ENCODE results near the gene MCM8.
A peak's percentile ranks its signal among the peaks of the same experiment; 100 is the strongest.
"Not testable (repeated sequence)": the region's sequence is repeated elsewhere in the genome, so short reads cannot be mapped to it uniquely, and the experiment has no call there.

The MCM8 gene

DNA sequence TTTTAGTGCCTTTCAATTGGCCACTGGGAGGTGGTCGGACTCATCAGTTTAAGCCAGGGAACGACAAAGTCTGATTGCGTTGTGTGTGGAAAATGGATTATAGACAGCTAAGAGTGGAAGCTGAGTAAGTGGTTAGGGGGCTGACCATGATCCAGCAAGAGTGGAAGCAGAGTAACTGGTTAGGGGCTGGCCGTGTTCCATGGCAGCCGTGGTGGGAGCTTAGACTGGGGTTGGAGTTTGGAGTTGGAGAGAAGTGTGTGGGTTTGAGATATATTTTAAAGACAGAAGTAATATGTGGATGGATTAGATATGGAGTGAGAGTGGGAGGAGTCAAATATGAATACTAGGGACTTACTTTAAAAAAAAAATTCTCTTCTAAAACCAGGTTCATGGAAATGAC is 61.7 kb downstream of the MCM8 start:
- Mint-ChIP-seq H3K36me3 (peaks cover 32% of the 10 kb centered on the region), H3K27me3 (no peaks in the 10 kb centered on the region), H3K27ac (no peak overlapping the region), H3K9me3 (no peaks in the 10 kb centered on the region), H3K4me1 (peaks cover 65% of the 10 kb centered on the region), H3K4me3 (no peak overlapping the region)

DNA sequence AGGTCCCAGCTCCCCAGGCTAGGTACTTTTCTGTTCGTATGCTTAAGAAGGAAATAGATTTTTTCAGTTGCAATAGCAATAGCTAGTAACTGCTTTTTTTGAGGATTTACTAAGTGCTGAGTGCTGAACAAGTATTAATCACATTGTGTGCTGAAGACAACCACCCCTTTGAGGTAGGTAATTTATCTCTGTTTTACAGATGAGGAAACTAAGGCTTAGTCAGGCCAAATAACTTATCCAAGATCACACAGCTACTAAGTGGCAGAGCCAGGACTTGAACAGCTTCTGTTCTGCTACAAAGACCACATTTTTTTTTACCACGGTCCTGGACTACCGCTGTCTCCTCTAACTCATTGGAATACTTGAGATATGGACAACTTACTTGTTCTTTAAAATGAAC is 63.6 kb downstream of the MCM8 start:
- no peak overlapping the region for H3K4me3 Mint-ChIP-seq
- peak overlapping the region; percentile 47 for H3K27ac Mint-ChIP-seq
- peaks cover 61% of the 10 kb centered on the region for H3K4me1 Mint-ChIP-seq
- no peaks in the 10 kb centered on the region for H3K27me3 Mint-ChIP-seq
- no peaks in the 10 kb centered on the region for H3K9me3 Mint-ChIP-seq
- peaks cover 35% of the 10 kb centered on the region for H3K36me3 Mint-ChIP-seq

DNA sequence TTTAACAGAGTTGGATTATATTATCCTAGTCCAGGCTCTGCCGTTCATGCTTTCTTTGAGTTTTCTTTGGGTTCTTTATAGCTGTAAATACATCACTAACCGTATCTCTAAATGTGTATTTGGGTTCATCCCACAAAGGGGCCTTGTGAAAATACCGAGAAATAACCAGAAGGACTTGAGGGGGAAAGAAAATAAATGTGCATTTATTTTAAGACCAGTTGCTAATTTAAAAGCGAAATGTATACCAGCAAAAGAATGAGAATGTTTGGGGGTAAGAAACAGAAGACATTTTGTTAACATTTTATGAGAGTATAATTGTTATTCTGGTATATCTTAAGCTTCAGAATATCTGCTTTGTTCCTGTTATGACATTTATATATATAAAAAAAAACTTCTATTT is 64.5 kb downstream of the MCM8 start:
- Mint-ChIP-seq H3K27me3 (no peaks in the 10 kb centered on the region), H3K27ac (no peak overlapping the region), H3K36me3 (peaks cover 38% of the 10 kb centered on the region), H3K4me3 (no peak overlapping the region), H3K9me3 (no peaks in the 10 kb centered on the region), H3K4me1 (peaks cover 61% of the 10 kb centered on the region)

DNA sequence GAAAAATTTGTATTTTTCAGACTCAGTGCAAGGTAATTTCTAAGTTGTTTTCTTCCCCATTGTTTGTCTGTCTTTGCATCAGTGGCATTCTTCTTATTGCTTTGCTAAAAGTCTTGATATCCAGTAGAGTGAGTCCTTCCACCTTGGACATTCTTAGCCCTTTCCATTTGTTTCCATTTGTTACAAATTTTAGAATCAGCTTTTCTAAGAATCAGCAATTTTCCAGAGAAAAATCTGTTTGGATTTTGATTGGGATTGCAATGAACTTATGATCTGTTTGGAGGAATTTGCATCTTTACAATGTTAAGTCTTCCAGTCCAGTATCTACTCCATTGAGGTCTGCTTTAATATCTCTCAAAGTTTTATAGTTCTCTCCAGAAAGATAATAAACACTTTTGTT is 67.0 kb downstream of the MCM8 start:
- Mint-ChIP-seq H3K4me3 (no peak overlapping the region), H3K27ac (no peak overlapping the region), H3K27me3 (no peaks in the 10 kb centered on the region), H3K4me1 (peaks cover 61% of the 10 kb centered on the region), H3K9me3 (no peaks in the 10 kb centered on the region), H3K36me3 (peaks cover 29% of the 10 kb centered on the region)

DNA sequence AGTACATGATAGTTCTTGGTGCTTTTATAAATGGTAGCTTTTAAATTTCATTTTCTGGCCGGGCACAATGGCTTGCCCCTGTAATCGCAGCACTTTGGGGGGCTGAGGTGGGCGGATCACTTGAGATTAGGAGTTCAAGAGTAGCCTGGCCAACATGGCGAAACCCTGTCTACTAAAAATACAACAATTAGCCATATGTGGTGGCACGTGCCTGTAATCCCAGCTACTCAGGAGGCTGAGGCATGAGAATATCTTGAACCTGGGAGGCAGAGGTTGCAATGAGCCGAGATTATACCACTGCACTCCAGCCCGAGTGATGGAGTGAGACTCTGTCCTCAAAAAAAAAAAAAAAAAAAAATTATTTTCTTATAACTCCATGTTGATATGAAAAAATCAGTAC is 67.4 kb downstream of the MCM8 start:
- H3K27me3 Mint-ChIP-seq: no peaks in the 10 kb centered on the region
- H3K36me3 Mint-ChIP-seq: peaks cover 31% of the 10 kb centered on the region
- H3K9me3 Mint-ChIP-seq: no peaks in the 10 kb centered on the region
- no peak overlapping the region for H3K4me3 Mint-ChIP-seq
- H3K4me1 Mint-ChIP-seq: peaks cover 60% of the 10 kb centered on the region
- H3K27ac Mint-ChIP-seq: no peak overlapping the region

DNA sequence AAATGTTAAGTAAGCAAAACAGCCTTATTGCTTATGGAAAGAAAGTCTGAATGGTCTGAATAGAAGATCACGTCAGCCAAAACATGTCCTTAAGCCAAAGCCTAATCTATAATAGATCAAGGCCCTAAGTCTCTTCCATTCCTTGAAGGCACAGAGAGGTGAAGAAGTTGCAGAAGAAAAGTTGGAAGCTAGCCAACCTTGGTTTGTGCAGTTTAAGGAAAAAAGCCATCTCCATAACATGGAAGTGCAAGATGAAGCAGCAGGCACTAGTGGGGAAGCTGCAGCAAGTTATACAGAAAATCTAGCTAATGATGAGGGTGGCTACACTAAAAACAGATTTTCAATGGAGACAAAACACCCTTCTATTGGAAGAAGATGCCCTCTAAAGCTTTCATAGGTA is 74.3 kb downstream of the MCM8 start:
- Mint-ChIP-seq H3K9me3 (no peaks in the 10 kb centered on the region), H3K4me1 (peaks cover 47% of the 10 kb centered on the region), H3K27ac (no peak overlapping the region), H3K27me3 (no peaks in the 10 kb centered on the region), H3K4me3 (no peak overlapping the region), H3K36me3 (peaks cover 36% of the 10 kb centered on the region)

DNA sequence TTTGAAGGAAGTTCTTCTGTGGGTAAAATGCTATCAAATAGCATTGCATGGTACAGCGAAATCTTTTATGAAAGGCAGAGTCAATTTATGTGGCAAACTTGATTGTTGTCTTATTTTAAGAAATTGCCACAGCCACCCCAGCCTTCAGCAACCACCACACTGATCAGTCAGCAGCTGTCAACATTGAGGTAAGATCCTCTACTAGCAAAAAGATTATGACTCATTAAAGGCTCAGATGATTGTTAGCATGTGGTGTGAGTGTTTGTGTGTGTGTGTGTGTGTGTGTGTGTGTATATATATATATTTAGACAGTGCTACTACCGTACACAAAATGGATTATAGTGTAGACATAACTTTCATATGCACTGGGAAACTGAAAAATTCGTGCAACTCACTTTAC is 75.6 kb downstream of the MCM8 start:
- no peak overlapping the region for H3K27ac Mint-ChIP-seq
- H3K4me1 Mint-ChIP-seq: peaks cover 53% of the 10 kb centered on the region
- H3K27me3 Mint-ChIP-seq: no peaks in the 10 kb centered on the region
- peaks cover 35% of the 10 kb centered on the region for H3K36me3 Mint-ChIP-seq
- no peaks in the 10 kb centered on the region for H3K9me3 Mint-ChIP-seq
- no peak overlapping the region for H3K4me3 Mint-ChIP-seq

DNA sequence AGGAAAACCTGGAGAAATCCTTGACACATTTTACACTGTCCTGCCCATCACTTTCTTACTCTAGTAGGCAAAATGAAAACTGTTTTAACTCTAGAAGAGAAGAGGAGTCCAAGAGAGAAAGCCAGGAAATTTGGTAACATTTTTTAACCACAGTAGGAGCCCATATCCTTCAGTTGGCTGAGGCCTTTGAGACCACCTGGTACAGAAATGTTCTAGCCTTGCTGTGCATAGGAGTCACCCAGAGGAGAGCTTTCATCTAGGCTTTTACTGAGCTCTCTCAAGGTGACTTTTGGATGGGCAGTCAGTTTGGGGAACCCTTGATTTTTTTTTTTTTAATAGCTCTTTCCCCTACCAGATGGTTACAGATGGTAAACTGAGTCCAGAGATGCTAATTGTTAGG is 78.4 kb downstream of the MCM8 start:
- peaks cover 29% of the 10 kb centered on the region for H3K36me3 Mint-ChIP-seq
- H3K27me3 Mint-ChIP-seq: no peaks in the 10 kb centered on the region
- no peak overlapping the region for H3K27ac Mint-ChIP-seq
- peaks cover 45% of the 10 kb centered on the region for H3K4me1 Mint-ChIP-seq
- no peak overlapping the region for H3K4me3 Mint-ChIP-seq
- no peaks in the 10 kb centered on the region for H3K9me3 Mint-ChIP-seq

DNA sequence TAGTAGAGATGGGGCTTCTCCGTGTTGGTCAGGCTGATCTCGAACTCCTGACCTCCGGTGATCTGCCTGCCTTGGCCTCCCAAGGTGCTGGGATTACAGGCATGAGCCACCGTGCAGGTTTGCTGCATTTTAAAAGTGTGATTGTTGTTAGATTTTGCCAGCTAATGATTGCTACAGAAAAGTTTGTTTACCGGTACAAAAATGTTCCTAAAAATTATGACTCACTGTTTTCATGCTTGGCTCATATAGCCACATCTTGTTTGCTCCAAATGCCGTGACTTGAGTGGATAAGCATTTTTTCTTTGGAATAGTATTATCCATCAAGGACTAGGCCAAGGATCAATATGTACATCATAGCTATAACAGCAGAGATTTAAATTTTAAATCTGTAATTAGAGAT is 79.1 kb downstream of the MCM8 start:
- Mint-ChIP-seq H3K27ac (no peak overlapping the region), H3K27me3 (no peaks in the 10 kb centered on the region), H3K4me3 (no peak overlapping the region), H3K4me1 (peaks cover 47% of the 10 kb centered on the region), H3K36me3 (peaks cover 27% of the 10 kb centered on the region), H3K9me3 (no peaks in the 10 kb centered on the region)

DNA sequence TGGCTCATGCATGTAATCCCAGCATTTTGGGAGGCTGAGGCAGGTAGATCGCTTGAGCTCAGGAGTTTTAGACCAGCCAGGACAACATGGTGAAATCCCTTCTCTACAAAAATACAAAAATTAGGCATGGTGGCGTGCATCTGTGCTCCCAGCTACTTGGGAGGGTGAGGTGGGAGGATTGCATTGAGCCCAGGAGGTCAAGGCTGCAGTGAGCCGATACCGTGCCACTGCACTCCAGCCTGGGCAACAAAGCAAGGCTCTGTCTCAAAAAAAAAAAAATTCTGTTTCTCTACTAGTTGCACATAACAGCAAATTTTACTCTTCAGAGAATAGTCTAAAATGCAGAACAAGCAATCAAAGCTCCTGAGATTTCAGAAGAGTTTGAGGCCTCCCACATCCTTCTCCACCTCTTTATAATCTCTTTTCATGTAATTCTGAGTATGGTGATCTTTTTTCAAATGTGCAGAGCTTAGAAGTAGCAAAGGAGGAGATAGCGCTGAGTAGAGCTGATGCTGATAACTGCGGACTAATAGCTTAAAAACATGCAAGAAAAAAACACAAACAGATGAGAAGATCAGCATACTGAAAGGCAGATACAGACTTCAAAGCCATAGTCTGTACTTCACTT is 80.1 kb downstream of the MCM8 start:
- Mint-ChIP-seq H3K4me1 (peaks cover 43% of the 10 kb centered on the region), H3K27me3 (no peaks in the 10 kb centered on the region), H3K9me3 (no peaks in the 10 kb centered on the region), H3K36me3 (peaks cover 22% of the 10 kb centered on the region), H3K4me3 (peak overlapping the region; percentile 20), H3K27ac (peak overlapping the region; percentile 25)

DNA sequence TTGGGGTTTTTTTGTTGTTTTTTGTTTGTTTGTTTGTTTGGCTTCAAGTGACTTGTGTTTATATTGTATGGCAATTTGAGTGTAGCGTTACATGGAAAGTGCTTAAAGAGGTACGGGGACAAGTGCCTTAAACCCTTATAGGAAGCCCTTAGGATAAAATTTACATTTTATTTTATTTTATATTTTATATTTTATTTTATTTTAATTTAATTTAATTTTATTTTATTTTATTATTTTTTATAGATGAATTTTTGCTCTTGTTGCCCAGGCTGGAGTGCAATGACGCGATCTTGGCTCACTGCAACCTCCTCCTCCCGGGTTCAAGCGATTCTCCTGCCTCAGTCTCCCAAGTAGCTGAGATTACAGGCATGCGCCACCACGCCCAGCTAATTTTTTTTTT is 82.5 kb downstream of the MCM8 start:
- H3K36me3 Mint-ChIP-seq: peaks cover 21% of the 10 kb centered on the region
- H3K27ac Mint-ChIP-seq, H3K9me3 Mint-ChIP-seq, H3K4me3 Mint-ChIP-seq, H3K27me3 Mint-ChIP-seq: not testable (repeated sequence)
- peaks cover 32% of the 10 kb centered on the region for H3K4me1 Mint-ChIP-seq

DNA sequence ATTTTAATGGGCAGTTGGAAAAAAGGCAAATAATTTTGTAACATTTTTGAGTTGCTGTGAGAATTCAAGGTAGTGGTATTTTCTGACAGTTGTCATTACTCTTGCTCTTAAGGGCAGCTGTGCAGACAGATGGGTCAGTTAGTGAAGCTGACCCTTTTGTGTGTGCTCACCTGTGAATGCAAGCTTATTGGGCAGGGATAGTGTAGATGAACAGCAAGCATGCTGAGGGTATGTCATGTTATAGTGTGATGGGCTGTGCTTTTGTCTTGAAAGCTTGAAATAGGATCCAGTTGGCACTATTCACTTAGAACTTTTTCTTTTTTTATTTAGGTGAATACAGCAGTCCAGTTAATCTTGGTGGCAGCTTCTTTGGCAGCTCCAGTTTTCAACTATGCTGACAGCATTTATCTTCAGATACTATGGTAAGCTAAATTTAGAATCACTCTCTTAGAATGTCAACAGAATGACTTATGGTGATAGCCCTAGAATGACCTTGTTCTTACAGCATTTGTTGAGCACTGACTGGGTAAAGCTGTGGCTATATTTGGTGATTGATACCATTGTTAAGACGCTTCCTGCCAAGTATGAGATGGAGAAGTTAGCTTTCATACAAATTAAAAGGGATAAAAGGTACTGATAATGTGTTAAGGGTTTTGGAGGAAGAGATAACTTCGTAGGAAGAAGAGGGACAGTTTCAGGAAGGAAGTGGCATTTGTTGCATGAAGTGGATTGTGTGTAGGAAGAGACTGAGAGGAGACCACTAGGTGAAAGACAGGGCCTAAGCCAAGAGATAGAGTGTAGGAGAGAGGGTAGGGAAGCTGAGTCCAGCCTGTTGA is 83.9 kb downstream of the MCM8 start:
- no peak overlapping the region for H3K4me3 Mint-ChIP-seq
- H3K27ac Mint-ChIP-seq: peak overlapping the region; percentile 9
- peaks cover 19% of the 10 kb centered on the region for H3K36me3 Mint-ChIP-seq
- H3K27me3 Mint-ChIP-seq: no peaks in the 10 kb centered on the region
- H3K9me3 Mint-ChIP-seq: no peaks in the 10 kb centered on the region
- H3K4me1 Mint-ChIP-seq: peaks cover 22% of the 10 kb centered on the region

DNA sequence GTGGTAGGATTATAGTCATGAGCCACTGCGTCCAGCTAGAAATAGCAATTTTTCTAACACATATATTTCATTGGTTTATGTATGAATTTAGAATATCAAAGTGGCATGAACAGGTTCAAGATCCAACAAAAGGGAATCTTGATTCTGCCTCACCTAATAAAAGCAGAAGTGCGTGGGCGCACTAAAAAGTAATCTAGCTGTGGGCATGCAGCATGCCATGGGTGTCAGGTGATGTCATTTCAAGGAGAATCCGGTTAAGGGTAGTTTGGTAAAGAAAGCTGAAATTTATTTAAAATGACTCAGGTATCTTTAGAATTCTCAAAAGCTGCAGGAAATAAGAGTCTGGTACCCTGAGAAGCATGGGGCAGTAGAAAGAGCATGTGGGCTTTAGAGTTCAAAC is 85.8 kb downstream of the MCM8 start:
- no peak overlapping the region for H3K27ac Mint-ChIP-seq
- no peak overlapping the region for H3K4me3 Mint-ChIP-seq
- no peaks in the 10 kb centered on the region for H3K9me3 Mint-ChIP-seq
- no peaks in the 10 kb centered on the region for H3K27me3 Mint-ChIP-seq
- peaks cover 6% of the 10 kb centered on the region for H3K4me1 Mint-ChIP-seq
- H3K36me3 Mint-ChIP-seq: peaks cover 30% of the 10 kb centered on the region

DNA sequence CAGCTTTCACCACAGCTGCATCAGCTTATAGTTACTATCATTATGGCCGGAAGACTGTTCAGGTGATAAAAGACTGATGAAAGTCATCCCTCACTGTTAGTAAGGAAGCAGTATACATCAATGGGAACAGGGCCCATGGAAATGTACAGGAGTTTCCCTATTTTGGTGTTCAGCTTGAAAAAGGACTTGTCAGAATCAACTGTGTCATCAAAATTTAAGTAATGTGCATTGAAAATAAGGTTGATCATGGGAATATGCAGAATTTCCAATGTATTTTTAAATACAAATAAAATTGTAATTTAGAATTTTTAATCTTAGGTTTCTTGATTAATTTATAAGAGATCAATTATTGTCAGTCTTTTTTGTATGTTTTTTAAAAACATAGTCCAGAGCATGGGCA is 86.6 kb downstream of the MCM8 start:
- H3K27me3 Mint-ChIP-seq: no peaks in the 10 kb centered on the region
- H3K27ac Mint-ChIP-seq: no peak overlapping the region
- no peaks in the 10 kb centered on the region for H3K9me3 Mint-ChIP-seq
- no peak overlapping the region for H3K4me3 Mint-ChIP-seq
- peaks cover 3% of the 10 kb centered on the region for H3K4me1 Mint-ChIP-seq
- H3K36me3 Mint-ChIP-seq: peaks cover 30% of the 10 kb centered on the region

DNA sequence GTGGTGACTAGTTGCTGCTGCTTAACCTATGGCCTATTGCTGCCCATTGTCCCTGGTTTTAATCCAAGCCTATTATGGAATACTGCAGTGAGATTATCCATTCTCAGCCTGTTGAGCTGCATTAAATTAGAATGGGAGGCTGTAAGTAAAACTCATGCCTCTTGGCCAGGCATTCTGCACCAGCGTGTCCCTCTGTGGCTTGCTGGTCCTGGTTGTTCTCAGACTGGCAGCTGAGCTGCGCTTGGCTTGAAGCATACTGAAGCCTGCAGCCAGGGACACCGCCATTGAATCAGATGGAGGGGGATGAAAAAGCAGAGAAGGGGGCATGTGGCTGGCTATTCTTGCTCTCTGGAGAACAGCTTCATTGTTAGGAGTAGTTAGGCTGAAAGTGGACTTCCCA is 87.8 kb downstream of the MCM8 start:
- Mint-ChIP-seq H3K27ac (no peak overlapping the region), H3K36me3 (peaks cover 31% of the 10 kb centered on the region), H3K4me3 (no peak overlapping the region), H3K4me1 (peaks cover 3% of the 10 kb centered on the region), H3K27me3 (no peaks in the 10 kb centered on the region), H3K9me3 (no peaks in the 10 kb centered on the region)

DNA sequence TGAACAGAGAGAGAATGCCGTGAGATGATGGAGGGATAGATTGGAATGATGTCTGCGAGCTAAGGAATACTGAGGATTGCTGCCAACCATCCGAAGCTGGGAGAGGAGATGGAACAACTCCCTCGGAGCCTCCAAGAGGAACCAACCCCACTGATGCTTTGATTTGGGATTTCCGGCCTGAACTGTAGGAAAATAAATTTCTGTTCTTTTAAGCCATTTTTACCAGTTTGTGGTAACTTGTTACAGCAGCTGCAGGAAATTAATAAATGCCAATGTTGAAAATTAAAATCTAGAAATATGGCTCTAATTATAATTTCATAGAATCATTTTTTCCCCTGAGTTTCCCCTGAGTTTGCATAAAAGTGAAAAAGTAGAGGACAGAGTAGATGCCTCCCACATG is 89.3 kb downstream of the MCM8 start:
- H3K9me3 Mint-ChIP-seq: no peaks in the 10 kb centered on the region
- no peak overlapping the region for H3K27ac Mint-ChIP-seq
- H3K36me3 Mint-ChIP-seq: peaks cover 22% of the 10 kb centered on the region
- no peaks in the 10 kb centered on the region for H3K4me1 Mint-ChIP-seq
- H3K27me3 Mint-ChIP-seq: no peaks in the 10 kb centered on the region
- no peak overlapping the region for H3K4me3 Mint-ChIP-seq

All from activated naive CD4-positive, alpha-beta T cell treated with anti-CD3 and anti-CD28 coated beads, Interleukin-2, amount 50 U/mL, for 24 hours (primary cell).